Nephron progenitor cell (in vitro differentiated cells): ENCODE measurements around the gene ATG7.
"Not testable (repeated sequence)": the region's sequence is repeated elsewhere in the genome, so short reads cannot be mapped to it uniquely, and the experiment has no call there.

Experiments
- DNase-seq: peaks from one replicate; pipeline ENCODE4 v3.0.0; 2021
- H3K27ac Mint-ChIP-seq: 2 replicates; pipeline ENCODE4 v1.8.0; 2021; ENCODE audit warnings: mild to moderate bottlenecking, moderate library complexity, mixed read lengths
- H3K27me3 Mint-ChIP-seq: 2 replicates; pipeline ENCODE4 v1.8.0; 2021; ENCODE audit warnings: mild to moderate bottlenecking, low read depth, mixed read lengths; ENCODE audit not compliant: poor library complexity
- H3K36me3 Mint-ChIP-seq: 2 replicates; pipeline ENCODE4 v1.8.0; 2021; ENCODE audit warnings: low read depth, mixed read lengths
- H3K4me1 Mint-ChIP-seq: 2 replicates; pipeline ENCODE4 v1.8.0; 2021; ENCODE audit warnings: mixed read lengths
- H3K4me3 Mint-ChIP-seq: 2 replicates; pipeline ENCODE4 v1.8.0; 2021; ENCODE audit warnings: mild to moderate bottlenecking, moderate library complexity, mixed read lengths
- H3K9me3 Mint-ChIP-seq: 2 replicates; pipeline ENCODE4 v1.8.0; 2021; ENCODE audit warnings: mild to moderate bottlenecking, moderate library complexity, mixed read lengths
- TF ChIP-seq, protein P1 (sequence below): fragments of 200-600 bp; sonication (generic); IDR thresholded peaks from 2 replicates; pipeline ENCODE4 v1.5.0; 2021; ENCODE audit warnings: antibody characterized with exemption

The ATG7 gene

GRCh38 chr3:11498646-11499045, 226.4 kb downstream of the ATG7 start:
- Mint-ChIP-seq H3K36me3 (peaks cover 6% of the 10 kb centered on the region), H3K27me3 (no peaks in the 10 kb centered on the region), H3K4me3 (peak overlapping the region; percentile 9), H3K9me3 (peaks cover 12% of the 10 kb centered on the region), H3K27ac (no peak overlapping the region), H3K4me1 (peaks cover 37% of the 10 kb centered on the region)
- DNase-seq = no peak
- TF ChIP-seq, protein P1, sequence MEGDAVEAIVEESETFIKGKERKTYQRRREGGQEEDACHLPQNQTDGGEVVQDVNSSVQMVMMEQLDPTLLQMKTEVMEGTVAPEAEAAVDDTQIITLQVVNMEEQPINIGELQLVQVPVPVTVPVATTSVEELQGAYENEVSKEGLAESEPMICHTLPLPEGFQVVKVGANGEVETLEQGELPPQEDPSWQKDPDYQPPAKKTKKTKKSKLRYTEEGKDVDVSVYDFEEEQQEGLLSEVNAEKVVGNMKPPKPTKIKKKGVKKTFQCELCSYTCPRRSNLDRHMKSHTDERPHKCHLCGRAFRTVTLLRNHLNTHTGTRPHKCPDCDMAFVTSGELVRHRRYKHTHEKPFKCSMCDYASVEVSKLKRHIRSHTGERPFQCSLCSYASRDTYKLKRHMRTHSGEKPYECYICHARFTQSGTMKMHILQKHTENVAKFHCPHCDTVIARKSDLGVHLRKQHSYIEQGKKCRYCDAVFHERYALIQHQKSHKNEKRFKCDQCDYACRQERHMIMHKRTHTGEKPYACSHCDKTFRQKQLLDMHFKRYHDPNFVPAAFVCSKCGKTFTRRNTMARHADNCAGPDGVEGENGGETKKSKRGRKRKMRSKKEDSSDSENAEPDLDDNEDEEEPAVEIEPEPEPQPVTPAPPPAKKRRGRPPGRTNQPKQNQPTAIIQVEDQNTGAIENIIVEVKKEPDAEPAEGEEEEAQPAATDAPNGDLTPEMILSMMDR = no peak

GRCh38 chr3:11499144-11499543, 226.9 kb downstream of the ATG7 start:
- Mint-ChIP-seq H3K27me3 (no peaks in the 10 kb centered on the region), H3K4me1 (peaks cover 32% of the 10 kb centered on the region), H3K36me3 (peaks cover under 1% of the 10 kb centered on the region), H3K9me3 (peaks cover 7% of the 10 kb centered on the region), H3K4me3 (no peak overlapping the region), H3K27ac (no peak overlapping the region)
- TF ChIP-seq, protein P1 = no peak
- DNase-seq = no peak

DNA sequence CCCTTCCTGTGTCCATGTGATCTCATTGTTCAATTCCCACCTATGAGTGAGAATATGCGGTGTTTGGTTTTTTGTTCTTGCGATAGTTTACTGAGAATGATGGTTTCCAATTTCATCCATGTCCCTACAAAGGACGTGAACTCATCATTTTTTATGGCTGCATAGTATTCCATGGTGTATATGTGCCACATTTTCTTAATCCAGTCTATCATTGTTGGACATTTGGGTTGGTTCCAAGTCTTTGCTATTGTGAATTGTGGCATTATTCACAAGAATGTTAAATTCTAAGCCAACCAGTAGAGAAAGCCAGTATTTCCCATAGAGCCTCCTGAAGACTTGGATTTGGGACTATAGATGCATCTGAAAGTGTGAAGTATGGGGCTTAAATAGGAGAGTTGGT, 230.2 kb downstream of the ATG7 start:
- H3K36me3 Mint-ChIP-seq, H3K4me3 Mint-ChIP-seq, DNase-seq, H3K9me3 Mint-ChIP-seq, H3K27ac Mint-ChIP-seq, H3K27me3 Mint-ChIP-seq: not testable (repeated sequence)
- H3K4me1 Mint-ChIP-seq = peaks cover 30% of the 10 kb centered on the region

GRCh38 chr3:11507719-11508118, 235.5 kb downstream of the ATG7 start:
- Mint-ChIP-seq H3K4me1 (peaks cover 65% of the 10 kb centered on the region), H3K27ac (peak overlapping the region; percentile 96), H3K9me3 (peaks cover 11% of the 10 kb centered on the region), H3K36me3 (peaks cover 13% of the 10 kb centered on the region), H3K4me3 (no peak overlapping the region), H3K27me3 (no peaks in the 10 kb centered on the region)
- no peak for DNase-seq
- TF ChIP-seq, protein P1 = no peak

- H3K27ac Mint-ChIP-seq = peak overlapping the region; percentile 96
- H3K4me3 Mint-ChIP-seq = peak overlapping the region; percentile 74
- peaks cover 65% of the 10 kb centered on the region for H3K4me1 Mint-ChIP-seq
- peaks cover 13% of the 10 kb centered on the region for H3K9me3 Mint-ChIP-seq
- no peaks in the 10 kb centered on the region for H3K27me3 Mint-ChIP-seq
- DNase-seq = no peak
- TF ChIP-seq, protein P1 = no peak
- H3K36me3 Mint-ChIP-seq = peaks cover 14% of the 10 kb centered on the region
Measured at GRCh38 chr3:11508346-11509172, 236.4 kb downstream of the ATG7 start.

DNA sequence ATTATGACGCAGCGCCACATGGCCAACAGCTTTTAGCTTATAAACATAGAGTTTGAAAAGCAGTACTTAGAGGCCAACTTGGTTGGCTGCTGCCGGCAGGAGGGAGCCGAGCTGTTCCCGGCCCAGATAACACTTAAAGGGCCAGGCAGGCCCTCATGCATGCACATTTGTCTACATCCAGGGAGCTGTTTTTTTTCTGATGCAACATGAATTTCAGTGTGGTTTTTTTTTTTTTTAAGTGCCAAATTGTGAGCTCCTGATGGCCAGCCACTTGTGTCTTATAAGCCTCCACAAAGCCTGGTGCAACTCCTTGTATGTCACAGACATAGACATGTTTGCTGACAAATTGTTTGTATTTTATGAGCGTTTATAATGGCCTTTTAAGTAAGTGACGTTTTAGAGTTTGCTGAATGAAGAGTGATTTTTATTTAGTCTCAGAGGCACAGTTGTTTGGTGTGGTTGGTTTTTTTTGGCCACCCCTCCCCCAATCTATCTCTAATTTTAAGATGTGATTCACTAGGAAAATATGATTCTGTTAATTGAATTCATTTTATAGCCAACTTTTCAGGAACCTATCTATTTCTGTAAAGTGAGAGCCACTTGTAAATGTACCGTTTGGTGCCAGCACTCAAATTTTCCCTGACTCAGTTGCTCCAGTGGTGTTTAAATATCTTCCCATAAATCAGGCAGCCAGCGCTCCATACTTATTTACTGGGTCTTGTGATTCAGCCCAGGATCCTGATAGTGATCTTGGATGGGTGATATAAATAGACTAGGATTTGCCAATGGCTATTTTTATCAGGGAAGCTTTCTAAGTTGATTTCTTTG, 237.2 kb downstream of the ATG7 start:
- H3K4me3 Mint-ChIP-seq = peak overlapping the region; percentile 74
- peak overlapping the region; percentile 96 for H3K27ac Mint-ChIP-seq
- peaks cover 21% of the 10 kb centered on the region for H3K9me3 Mint-ChIP-seq
- peaks cover 22% of the 10 kb centered on the region for H3K36me3 Mint-ChIP-seq
- peak; percentile 34 for DNase-seq
- H3K4me1 Mint-ChIP-seq = peaks cover 73% of the 10 kb centered on the region
- TF ChIP-seq, protein P1 = no peak
- no peaks in the 10 kb centered on the region for H3K27me3 Mint-ChIP-seq
